Measurements from ENCODE around the gene SLC13A5.
"Not testable (repeated sequence)": the region's sequence is repeated elsewhere in the genome, so short reads cannot be mapped to it uniquely, and the experiment has no call there.

The SLC13A5 gene

GRCh38 chr17:6667516-6667915, 45.7 kb downstream of the SLC13A5 start:
- H2AK5ac ChIP-seq (ENCODE audit: low read depth, low read length) = no peak overlapping the region
- no peak overlapping the region for H3K27ac ChIP-seq (replicated peaks; ENCODE audit: low read length)
- no peak overlapping the region for H3K9ac ChIP-seq (ENCODE audit: low read depth, low read length, poor library complexity)
- no peaks in the 10 kb centered on the region for H3K79me1 ChIP-seq (ENCODE audit: low read depth, low read length)
- no peak overlapping the region for H3K4me3 ChIP-seq (ENCODE audit: low read length in 2 of 2)
- peaks cover 0 to 2% of the 10 kb centered on the region in 2 donors for H3K9me3 ChIP-seq (replicated peaks in 1 of 2; ENCODE audit: control insufficient read depth in 2 of 2, insufficient read depth in 1 of 2, low read depth in 1 of 2, low read length in 2 of 2)
- no peak overlapping the region for H2BK5ac ChIP-seq (ENCODE audit: low read length)
- H3K18ac ChIP-seq (ENCODE audit: low read length) = no peak overlapping the region
- no peak overlapping the region for H4K8ac ChIP-seq (ENCODE audit: low read depth, low read length)
- no peak overlapping the region for H2BK15ac ChIP-seq (ENCODE audit: low read length)
- no peak overlapping the region for H3K4me2 ChIP-seq (ENCODE audit: insufficient read depth, low read length, poor library complexity, severe bottlenecking)
- H3K14ac ChIP-seq (ENCODE audit: low read length) = no peak overlapping the region
- no peaks in the 10 kb centered on the region for H3K36me3 ChIP-seq (replicated peaks in 1 of 2; ENCODE audit: control insufficient read depth in 2 of 2, insufficient read depth in 2 of 2, low read length in 2 of 2)
- no peak overlapping the region for H2BK12ac ChIP-seq (ENCODE audit: low read length)
- H3K27me3 ChIP-seq (ENCODE audit: control insufficient read depth in 3 of 3, insufficient read depth in 3 of 3, low read depth in 1 of 3, low read length in 3 of 3) = peaks cover 0 to 28% (median 0%) of the 10 kb centered on the region in 3 experiments
- H2BK120ac ChIP-seq (ENCODE audit: low read depth, low read length) = no peak overlapping the region
- no peak overlapping the region for H2AFZ ChIP-seq (ENCODE audit: low read length)
- DNase-seq (ENCODE audit: low spot score) = no peak
- no peak overlapping the region for H3K4ac ChIP-seq (ENCODE audit: low read length)
- H4K91ac ChIP-seq (ENCODE audit: low read depth, low read length, poor library complexity) = no peak overlapping the region
- no CpG with 5 or more reads among the region's 6 CpGs for WGBS, 2 donors (ENCODE audit: extremely low coverage in 2 of 2, insufficient read length in 2 of 2, insufficient replicate concordance in 1 of 2)
- peaks cover 0 to 2% of the 10 kb centered on the region in 2 donors for H3K4me1 ChIP-seq (ENCODE audit: control insufficient read depth in 2 of 2, insufficient read depth in 1 of 2, low read depth in 1 of 2, low read length in 2 of 2)
- H3K23ac ChIP-seq (ENCODE audit: low read depth, low read length, poor library complexity) = no peak overlapping the region

DNA sequence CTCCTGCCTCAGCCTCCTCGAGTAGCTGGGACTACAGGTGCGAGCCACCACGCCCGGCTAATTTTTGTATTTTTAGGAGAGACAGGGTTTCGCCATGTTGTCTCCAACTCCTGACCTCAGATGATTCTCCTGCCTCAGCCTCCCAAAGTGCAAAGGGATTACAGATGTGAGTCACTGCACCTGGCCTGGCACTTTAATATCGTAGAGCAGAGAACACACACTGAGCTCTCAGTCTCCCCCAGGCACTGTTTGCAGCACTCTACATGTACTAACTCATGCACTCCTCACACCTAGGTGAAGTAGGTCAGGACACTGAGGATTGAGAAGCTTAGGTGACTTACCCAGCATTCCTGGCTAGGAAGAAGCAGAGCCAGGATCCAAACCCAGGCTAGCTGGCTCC, 46.6 kb downstream of the SLC13A5 start:
- H3K23ac ChIP-seq (ENCODE audit: low read depth, low read length, poor library complexity) = no peak overlapping the region
- H3K18ac ChIP-seq (ENCODE audit: low read length) = no peak overlapping the region
- H4K91ac ChIP-seq (ENCODE audit: low read depth, low read length, poor library complexity) = no peak overlapping the region
- H2BK12ac ChIP-seq (ENCODE audit: low read length) = no peak overlapping the region
- H3K27me3 ChIP-seq (ENCODE audit: control insufficient read depth in 3 of 3, insufficient read depth in 3 of 3, low read depth in 1 of 3, low read length in 3 of 3) = peaks cover 0 to 35% (median 0%) of the 10 kb centered on the region in 3 experiments
- no peak overlapping the region for H2AFZ ChIP-seq (ENCODE audit: low read length)
- H3K14ac ChIP-seq (ENCODE audit: low read length) = no peak overlapping the region
- H2BK15ac ChIP-seq (ENCODE audit: low read length) = no peak overlapping the region
- H3K4ac ChIP-seq (ENCODE audit: low read length) = no peak overlapping the region
- H3K4me3 ChIP-seq (ENCODE audit: low read length in 2 of 2) = no peak overlapping the region
- H3K4me1 ChIP-seq (ENCODE audit: control insufficient read depth in 2 of 2, insufficient read depth in 1 of 2, low read depth in 1 of 2, low read length in 2 of 2) = peaks cover 0 to 2% of the 10 kb centered on the region in 2 donors
- peaks cover 0 to 2% of the 10 kb centered on the region in 2 donors for H3K9me3 ChIP-seq (replicated peaks in 1 of 2; ENCODE audit: control insufficient read depth in 2 of 2, insufficient read depth in 1 of 2, low read depth in 1 of 2, low read length in 2 of 2)
- no peak for DNase-seq (ENCODE audit: low spot score)
- no peak overlapping the region for H3K4me2 ChIP-seq (ENCODE audit: insufficient read depth, low read length, poor library complexity, severe bottlenecking)
- no peak overlapping the region for H2BK5ac ChIP-seq (ENCODE audit: low read length)
- H3K9ac ChIP-seq (ENCODE audit: low read depth, low read length, poor library complexity) = no peak overlapping the region
- no peak overlapping the region for H2BK120ac ChIP-seq (ENCODE audit: low read depth, low read length)
- H2AK5ac ChIP-seq (ENCODE audit: low read depth, low read length) = peak overlapping the region; percentile 5
- no peak overlapping the region for H4K8ac ChIP-seq (ENCODE audit: low read depth, low read length)
- WGBS, 2 donors (ENCODE audit: extremely low coverage in 2 of 2, insufficient read length in 2 of 2, insufficient replicate concordance in 1 of 2) = no CpG with 5 or more reads among the region's 6 CpGs
- H3K27ac ChIP-seq (replicated peaks; ENCODE audit: low read length) = no peak overlapping the region
- H3K36me3 ChIP-seq (replicated peaks in 1 of 2; ENCODE audit: control insufficient read depth in 2 of 2, insufficient read depth in 2 of 2, low read length in 2 of 2) = no peaks in the 10 kb centered on the region
- H3K79me1 ChIP-seq (ENCODE audit: low read depth, low read length) = no peaks in the 10 kb centered on the region

DNA sequence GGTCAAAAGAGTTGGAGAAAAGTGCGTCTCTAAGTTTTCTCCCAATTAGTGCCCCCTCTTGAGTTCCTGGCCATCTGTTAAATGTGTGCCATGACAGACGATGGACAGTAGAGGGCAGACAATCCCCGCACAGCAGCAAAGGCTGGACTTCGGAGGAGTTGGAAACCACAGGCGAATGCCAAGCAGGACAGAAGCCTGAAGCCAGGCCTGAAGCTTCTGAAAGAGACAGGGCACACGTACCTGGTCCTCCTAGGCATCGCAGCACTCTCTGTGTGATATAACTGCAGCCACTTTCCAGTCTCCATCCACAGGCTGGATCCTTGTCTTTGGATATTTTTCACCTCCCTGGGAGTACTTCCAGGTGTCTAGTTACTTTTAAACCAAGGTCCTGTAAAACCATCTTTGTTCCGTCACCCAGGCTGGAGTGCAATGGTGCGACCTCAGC, 47.1 kb downstream of the SLC13A5 start:
- H3K36me3 ChIP-seq (replicated peaks in 1 of 2; ENCODE audit: control insufficient read depth in 2 of 2, insufficient read depth in 2 of 2, low read length in 2 of 2) = no peaks in the 10 kb centered on the region
- H3K4me2 ChIP-seq (ENCODE audit: insufficient read depth, low read length, poor library complexity, severe bottlenecking) = no peak overlapping the region
- no peak overlapping the region for H4K91ac ChIP-seq (ENCODE audit: low read depth, low read length, poor library complexity)
- H2BK5ac ChIP-seq (ENCODE audit: low read length) = no peak overlapping the region
- H3K18ac ChIP-seq (ENCODE audit: low read length) = no peak overlapping the region
- H3K23ac ChIP-seq (ENCODE audit: low read depth, low read length, poor library complexity) = no peak overlapping the region
- H3K4me3 ChIP-seq (ENCODE audit: low read length in 2 of 2) = no peak overlapping the region
- H4K8ac ChIP-seq (ENCODE audit: low read depth, low read length) = no peak overlapping the region
- H2BK12ac ChIP-seq (ENCODE audit: low read length) = no peak overlapping the region
- no peak overlapping the region for H2AFZ ChIP-seq (ENCODE audit: low read length)
- H3K4me1 ChIP-seq (ENCODE audit: control insufficient read depth in 2 of 2, insufficient read depth in 1 of 2, low read depth in 1 of 2, low read length in 2 of 2) = peaks cover 0 to 2% of the 10 kb centered on the region in 2 donors
- no peak overlapping the region for H3K9ac ChIP-seq (ENCODE audit: low read depth, low read length, poor library complexity)
- H2BK120ac ChIP-seq (ENCODE audit: low read depth, low read length) = no peak overlapping the region
- peaks cover 0 to 2% of the 10 kb centered on the region in 2 donors for H3K9me3 ChIP-seq (replicated peaks in 1 of 2; ENCODE audit: control insufficient read depth in 2 of 2, insufficient read depth in 1 of 2, low read depth in 1 of 2, low read length in 2 of 2)
- peaks cover 0 to 40% (median 0%) of the 10 kb centered on the region in 3 experiments for H3K27me3 ChIP-seq (ENCODE audit: control insufficient read depth in 3 of 3, insufficient read depth in 3 of 3, low read depth in 1 of 3, low read length in 3 of 3)
- H2AK5ac ChIP-seq (ENCODE audit: low read depth, low read length) = no peak overlapping the region
- WGBS, 2 donors (ENCODE audit: extremely low coverage in 2 of 2, insufficient read length in 2 of 2, insufficient replicate concordance in 1 of 2) = no CpG with 5 or more reads among the region's 9 CpGs
- H3K4ac ChIP-seq (ENCODE audit: low read length) = no peak overlapping the region
- H3K79me1 ChIP-seq (ENCODE audit: low read depth, low read length) = no peaks in the 10 kb centered on the region
- peak; percentile 77 for DNase-seq (ENCODE audit: low spot score)
- H3K14ac ChIP-seq (ENCODE audit: low read length) = no peak overlapping the region
- H3K27ac ChIP-seq (replicated peaks; ENCODE audit: low read length) = no peak overlapping the region
- H2BK15ac ChIP-seq (ENCODE audit: low read length) = no peak overlapping the region

DNA sequence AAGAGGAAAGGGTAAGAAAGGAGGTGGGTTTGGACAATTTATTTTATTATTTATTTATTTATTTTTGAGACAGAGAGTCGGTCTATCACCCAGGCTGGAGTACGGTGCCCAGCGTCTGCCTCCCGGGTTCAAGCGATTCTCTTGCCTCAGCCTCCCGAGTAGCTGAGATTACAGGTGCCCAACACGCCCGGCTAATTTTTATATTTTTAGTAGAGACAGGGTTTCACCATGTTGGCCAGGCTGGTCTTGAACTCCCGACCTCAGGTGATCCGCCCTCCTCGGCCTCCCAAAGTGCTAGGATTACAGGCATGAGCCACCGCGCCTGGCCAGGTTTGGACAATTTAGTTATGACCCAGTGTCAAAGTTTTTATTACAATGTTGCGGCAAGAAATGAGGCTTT, 50.0 kb downstream of the SLC13A5 start:
- not testable (repeated sequence) for H2AFZ ChIP-seq (ENCODE audit: low read length); H3K36me3 ChIP-seq (replicated peaks in 1 of 2; ENCODE audit: control insufficient read depth in 2 of 2, insufficient read depth in 2 of 2, low read length in 2 of 2); H2BK5ac ChIP-seq (ENCODE audit: low read length); H3K9ac ChIP-seq (ENCODE audit: low read depth, low read length, poor library complexity); H2BK12ac ChIP-seq (ENCODE audit: low read length); H3K4me2 ChIP-seq (ENCODE audit: insufficient read depth, low read length, poor library complexity, severe bottlenecking); H3K18ac ChIP-seq (ENCODE audit: low read length); H2BK15ac ChIP-seq (ENCODE audit: low read length); H4K91ac ChIP-seq (ENCODE audit: low read depth, low read length, poor library complexity); H3K4me1 ChIP-seq (ENCODE audit: control insufficient read depth in 2 of 2, insufficient read depth in 1 of 2, low read depth in 1 of 2, low read length in 2 of 2); H3K79me1 ChIP-seq (ENCODE audit: low read depth, low read length); H3K4me3 ChIP-seq (ENCODE audit: low read length in 2 of 2); H3K4ac ChIP-seq (ENCODE audit: low read length); H4K8ac ChIP-seq (ENCODE audit: low read depth, low read length); H2AK5ac ChIP-seq (ENCODE audit: low read depth, low read length); H2BK120ac ChIP-seq (ENCODE audit: low read depth, low read length); H3K14ac ChIP-seq (ENCODE audit: low read length); H3K27ac ChIP-seq (replicated peaks; ENCODE audit: low read length); DNase-seq (ENCODE audit: low spot score); H3K23ac ChIP-seq (ENCODE audit: low read depth, low read length, poor library complexity); H3K9me3 ChIP-seq (replicated peaks in 1 of 2; ENCODE audit: control insufficient read depth in 2 of 2, insufficient read depth in 1 of 2, low read depth in 1 of 2, low read length in 2 of 2)
- no CpG with 5 or more reads among the region's 14 CpGs for whole genome bisulfite sequencing, 2 donors (ENCODE audit: extremely low coverage in 2 of 2, insufficient read length in 2 of 2, insufficient replicate concordance in 1 of 2)
- peaks cover 0 to 54% (median 5%) of the 10 kb centered on the region in 3 experiments for H3K27me3 ChIP-seq (ENCODE audit: control insufficient read depth in 3 of 3, insufficient read depth in 3 of 3, low read depth in 1 of 3, low read length in 3 of 3)

Measured in neuronal stem cell (in vitro differentiated cells).